ENCODE data around the gene CEBPB. TPM values are rescaled to one million over a fixed set of nuclear protein-coding genes. Genes with fewer than 3 reads are reported as not detected.
"Not testable (repeated sequence)": the region's sequence is repeated elsewhere in the genome, so short reads cannot be mapped to it uniquely, and the experiment has no call there.

Gene CEBPB
- total and polyA plus RNA-seq, 4 donors: 5.3 to 8.3 (median 5.5) TPM

- H3K4me3 ChIP-seq (ENCODE audit: low read depth, low read length): no peak overlapping the region
- H3K9me3 ChIP-seq (ENCODE audit: control insufficient read depth, insufficient read depth, low read length): no peaks in the 10 kb centered on the region
- H3K27me3 ChIP-seq (ENCODE audit: control insufficient read depth, insufficient read depth, low read length): no peaks in the 10 kb centered on the region
- peaks cover 41% of the 10 kb centered on the region for H3K36me3 ChIP-seq (ENCODE audit: control insufficient read depth, insufficient read depth, low read length)
- H3K27ac ChIP-seq (ENCODE audit: low read depth, low read length): no peak overlapping the region
- 82% methylated on average over 14 of the region's 16 CpGs for WGBS (ENCODE audit: insufficient coverage)
- peaks cover 28% of the 10 kb centered on the region for H3K4me1 ChIP-seq (ENCODE audit: control insufficient read depth, insufficient read depth, low read length)
- DNase-seq (ENCODE audit: low read depth in 4 of 6, low spot score in 6 of 6): no peak
Observed at GRCh38 chr20:50149481-50150254, 41.0 kb upstream of the CEBPB start.

DNA sequence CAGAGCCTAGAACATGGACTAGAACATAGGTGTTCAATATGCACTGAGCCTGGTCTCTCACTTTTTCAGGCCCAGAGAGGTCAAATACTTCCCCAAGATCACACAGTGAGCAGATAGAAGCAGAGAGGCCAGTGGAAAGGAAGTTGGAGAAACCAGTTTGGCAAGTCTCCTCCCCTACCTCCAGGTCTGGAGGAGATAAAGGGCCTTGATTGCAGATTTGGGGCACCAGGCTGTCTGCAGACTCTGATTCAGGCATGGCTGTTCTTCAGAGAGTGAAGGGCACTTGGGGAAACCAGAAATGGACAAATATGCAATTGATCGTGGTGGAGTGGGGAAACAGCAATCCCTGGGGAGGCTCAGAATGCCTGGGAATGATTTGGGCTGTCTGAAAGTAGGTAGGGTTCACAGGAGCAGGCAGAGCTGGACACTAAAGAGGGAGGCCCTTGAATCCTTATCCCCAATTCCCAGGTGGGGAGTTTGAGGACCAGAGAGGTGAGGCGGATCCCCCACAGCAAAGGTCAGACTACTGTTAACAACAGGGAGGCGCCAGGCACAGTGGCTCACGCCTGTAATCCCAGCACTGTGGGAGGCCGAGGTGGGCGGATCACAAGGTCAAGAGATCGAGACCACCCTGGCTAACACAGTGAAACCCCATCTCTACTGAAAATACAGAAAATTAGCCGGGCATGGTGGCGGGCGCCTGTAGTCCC, 39.4 kb upstream of the CEBPB start:
- Histone ChIP-seq H3K9me3 (ENCODE audit: control insufficient read depth, insufficient read depth, low read length) (no peaks in the 10 kb centered on the region), H3K36me3 (ENCODE audit: control insufficient read depth, insufficient read depth, low read length) (peaks cover 38% of the 10 kb centered on the region), H3K4me3 (ENCODE audit: low read depth, low read length) (no peak overlapping the region), H3K27me3 (ENCODE audit: control insufficient read depth, insufficient read depth, low read length) (no peaks in the 10 kb centered on the region), H3K27ac (ENCODE audit: low read depth, low read length) (no peak overlapping the region), H3K4me1 (ENCODE audit: control insufficient read depth, insufficient read depth, low read length) (peaks cover 28% of the 10 kb centered on the region)
- no peak for DNase-seq (ENCODE audit: low read depth in 4 of 6, low spot score in 6 of 6)
- 83% methylated on average over 4 of the region's 10 CpGs for WGBS (ENCODE audit: insufficient coverage)

DNA sequence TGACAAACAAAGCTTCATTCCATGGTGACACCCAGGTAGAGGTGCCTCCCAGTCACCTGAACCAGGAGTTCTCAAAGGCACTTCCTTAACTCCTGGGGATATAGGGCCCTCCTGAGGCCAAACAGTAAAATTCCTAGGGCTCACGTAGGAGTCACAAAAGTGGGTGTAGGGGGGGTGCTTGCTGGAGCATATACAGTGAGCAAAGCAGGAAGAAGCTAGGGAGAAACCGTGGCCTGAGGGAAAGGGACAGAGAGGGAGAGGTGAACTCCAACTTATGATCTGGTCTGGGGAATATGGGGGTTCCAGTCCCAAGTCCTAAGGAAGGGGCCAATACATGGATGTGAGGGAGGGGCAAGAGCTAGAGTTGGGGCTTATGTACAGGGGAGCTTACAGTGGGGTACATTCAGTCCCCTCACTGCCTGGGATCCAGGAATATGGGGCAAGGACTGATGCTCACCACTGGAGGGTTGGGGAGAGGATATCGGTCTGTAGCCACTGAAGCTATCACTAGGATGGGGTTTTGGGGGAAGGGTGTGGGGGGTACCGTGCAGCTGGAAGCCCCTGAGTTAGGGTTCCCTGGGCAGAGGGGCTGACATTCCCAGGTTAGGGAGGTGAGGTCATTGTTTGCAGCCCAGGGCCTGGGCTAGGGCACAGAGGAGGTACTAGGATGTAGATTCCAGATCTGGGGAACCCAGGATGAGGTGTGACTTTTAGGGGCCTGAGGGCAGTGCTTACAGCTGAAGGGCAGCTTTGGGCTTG, 38.1 kb upstream of the CEBPB start:
- H3K27ac ChIP-seq (ENCODE audit: low read depth, low read length): no peak overlapping the region

GRCh38 chr20:50153153-50153499, 37.5 kb upstream of the CEBPB start:
- WGBS (ENCODE audit: insufficient coverage): under 1% methylated on average over 18 of the region's 18 CpGs
- Histone ChIP-seq H3K36me3 (ENCODE audit: control insufficient read depth, insufficient read depth, low read length) (peaks cover 29% of the 10 kb centered on the region), H3K4me1 (ENCODE audit: control insufficient read depth, insufficient read depth, low read length) (peaks cover 28% of the 10 kb centered on the region), H3K27me3 (ENCODE audit: control insufficient read depth, insufficient read depth, low read length) (no peaks in the 10 kb centered on the region), H3K4me3 (ENCODE audit: low read depth, low read length) (peak overlapping the region; percentile 89), H3K27ac (ENCODE audit: low read depth, low read length) (peak overlapping the region; percentile 40), H3K9me3 (ENCODE audit: control insufficient read depth, insufficient read depth, low read length) (no peaks in the 10 kb centered on the region)
- peak in 1 of 6 donors; percentile 7 for DNase-seq (ENCODE audit: low read depth in 4 of 6, low spot score in 6 of 6)

More for the DNA sequence above, 38.1 kb upstream of the CEBPB start:
- no peaks in the 10 kb centered on the region for H3K27me3 ChIP-seq (ENCODE audit: control insufficient read depth, insufficient read depth, low read length)
- no peaks in the 10 kb centered on the region for H3K9me3 ChIP-seq (ENCODE audit: control insufficient read depth, insufficient read depth, low read length)
- peak overlapping the region; percentile 89 for H3K4me3 ChIP-seq (ENCODE audit: low read depth, low read length)
- WGBS (ENCODE audit: insufficient coverage): 56% methylated on average over 4 of the region's 4 CpGs
- H3K36me3 ChIP-seq (ENCODE audit: control insufficient read depth, insufficient read depth, low read length): peaks cover 35% of the 10 kb centered on the region
- DNase-seq (ENCODE audit: low read depth in 4 of 6, low spot score in 6 of 6): no peak
- H3K4me1 ChIP-seq (ENCODE audit: control insufficient read depth, insufficient read depth, low read length): peaks cover 28% of the 10 kb centered on the region

- 2% methylated on average over 99 of the region's 99 CpGs for WGBS (ENCODE audit: insufficient coverage)
Observed at GRCh38 chr20:50153500-50154377, 36.9 kb upstream of the CEBPB start, which contains the start of gene PEDS1. Gene PEDS1 (minus strand): TSS chr20:50153723. CDS start chr20:50153637, 86 bp downstream.

DNA sequence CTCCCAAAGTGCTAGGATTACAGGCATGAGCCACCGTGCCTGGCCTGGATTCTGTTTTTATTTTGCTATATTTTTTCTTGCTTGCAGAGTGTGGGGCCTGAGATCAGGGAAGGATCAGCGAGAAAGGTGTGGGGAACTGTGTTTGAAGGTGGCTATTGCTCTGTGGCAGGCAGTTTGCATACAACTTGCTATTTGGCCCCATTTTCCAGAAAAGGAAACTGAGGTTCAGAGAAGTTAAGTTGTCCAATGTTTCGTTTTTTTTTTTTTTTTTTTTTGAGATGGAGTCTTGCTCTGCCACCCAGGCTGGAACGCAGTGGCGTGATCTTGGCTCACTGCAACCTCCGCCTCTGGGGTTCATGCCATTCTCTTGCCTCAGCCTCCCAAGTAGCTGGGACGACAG, 29.1 kb upstream of the CEBPB start:
- not testable (repeated sequence) for H3K4me3 ChIP-seq (ENCODE audit: low read depth, low read length); H3K9me3 ChIP-seq (ENCODE audit: control insufficient read depth, insufficient read depth, low read length); H3K27me3 ChIP-seq (ENCODE audit: control insufficient read depth, insufficient read depth, low read length); H3K4me1 ChIP-seq (ENCODE audit: control insufficient read depth, insufficient read depth, low read length); DNase-seq (ENCODE audit: low read depth in 4 of 6, low spot score in 6 of 6); H3K36me3 ChIP-seq (ENCODE audit: control insufficient read depth, insufficient read depth, low read length); H3K27ac ChIP-seq (ENCODE audit: low read depth, low read length)
- WGBS (ENCODE audit: insufficient coverage): 94% methylated on average over 5 of the region's 7 CpGs

More at GRCh38 chr20:50153500-50154377, 36.9 kb upstream of the CEBPB start, which contains the start of gene PEDS1:
- Histone ChIP-seq H3K4me1 (ENCODE audit: control insufficient read depth, insufficient read depth, low read length) (peaks cover 28% of the 10 kb centered on the region), H3K4me3 (ENCODE audit: low read depth, low read length) (peak within 1 kb of the TSS; percentile 89), H3K9me3 (ENCODE audit: control insufficient read depth, insufficient read depth, low read length) (no peaks in the 10 kb centered on the region), H3K27ac (ENCODE audit: low read depth, low read length) (peak within 1 kb of the TSS; percentile 86), H3K27me3 (ENCODE audit: control insufficient read depth, insufficient read depth, low read length) (no peaks in the 10 kb centered on the region), H3K36me3 (ENCODE audit: control insufficient read depth, insufficient read depth, low read length) (peaks cover 23% of the 10 kb centered on the region)
- DNase-seq (ENCODE audit: low read depth in 4 of 6, low spot score in 6 of 6): peak in 5 of 6 donors; percentile 78 to 97 (median 84)

DNA sequence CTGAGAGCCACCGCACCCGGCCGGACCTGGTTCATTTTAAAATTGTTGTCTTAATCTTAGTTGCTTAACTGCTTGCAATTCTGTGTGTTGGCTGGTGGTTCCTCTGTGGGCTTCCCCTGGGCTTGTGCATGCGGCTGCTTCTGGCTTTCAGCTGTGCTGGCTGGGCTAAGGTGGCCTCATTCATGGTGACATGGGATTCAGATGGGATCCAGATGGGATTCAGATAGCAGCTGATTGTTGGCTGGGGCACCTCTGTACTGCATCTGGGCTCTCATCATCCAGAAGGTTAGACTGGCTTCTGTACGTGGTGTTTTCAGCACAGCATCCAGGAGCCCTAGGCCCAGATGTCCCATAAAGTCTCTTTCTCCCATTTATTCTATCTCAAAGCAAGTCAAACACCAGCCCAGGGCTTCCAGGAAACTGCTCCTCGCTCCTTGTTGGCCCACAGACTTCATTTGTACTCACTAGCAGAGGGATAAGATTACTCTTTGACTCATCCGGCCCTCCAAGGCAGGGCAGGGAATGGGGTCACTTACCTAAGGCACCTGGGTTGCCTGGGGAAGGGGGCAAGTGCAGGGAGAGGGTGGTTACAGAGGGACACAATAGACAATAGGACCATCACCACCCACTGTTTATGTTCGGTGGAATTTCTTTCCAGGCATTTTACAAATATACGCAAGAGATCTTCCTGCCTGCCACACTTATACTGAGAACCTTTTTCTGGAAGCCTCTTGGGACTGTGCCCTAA, 26.9 kb upstream of the CEBPB start:
- Histone ChIP-seq H3K36me3 (ENCODE audit: control insufficient read depth, insufficient read depth, low read length) (no peaks in the 10 kb centered on the region), H3K27me3 (ENCODE audit: control insufficient read depth, insufficient read depth, low read length) (no peaks in the 10 kb centered on the region), H3K27ac (ENCODE audit: low read depth, low read length) (no peak overlapping the region), H3K9me3 (ENCODE audit: control insufficient read depth, insufficient read depth, low read length) (no peaks in the 10 kb centered on the region), H3K4me1 (ENCODE audit: control insufficient read depth, insufficient read depth, low read length) (peaks cover 13% of the 10 kb centered on the region), H3K4me3 (ENCODE audit: low read depth, low read length) (no peak overlapping the region)
- 80% methylated on average over 8 of the region's 9 CpGs for WGBS (ENCODE audit: insufficient coverage)
- DNase-seq (ENCODE audit: low read depth in 4 of 6, low spot score in 6 of 6): peak in 1 of 6 donors; percentile 31

DNA sequence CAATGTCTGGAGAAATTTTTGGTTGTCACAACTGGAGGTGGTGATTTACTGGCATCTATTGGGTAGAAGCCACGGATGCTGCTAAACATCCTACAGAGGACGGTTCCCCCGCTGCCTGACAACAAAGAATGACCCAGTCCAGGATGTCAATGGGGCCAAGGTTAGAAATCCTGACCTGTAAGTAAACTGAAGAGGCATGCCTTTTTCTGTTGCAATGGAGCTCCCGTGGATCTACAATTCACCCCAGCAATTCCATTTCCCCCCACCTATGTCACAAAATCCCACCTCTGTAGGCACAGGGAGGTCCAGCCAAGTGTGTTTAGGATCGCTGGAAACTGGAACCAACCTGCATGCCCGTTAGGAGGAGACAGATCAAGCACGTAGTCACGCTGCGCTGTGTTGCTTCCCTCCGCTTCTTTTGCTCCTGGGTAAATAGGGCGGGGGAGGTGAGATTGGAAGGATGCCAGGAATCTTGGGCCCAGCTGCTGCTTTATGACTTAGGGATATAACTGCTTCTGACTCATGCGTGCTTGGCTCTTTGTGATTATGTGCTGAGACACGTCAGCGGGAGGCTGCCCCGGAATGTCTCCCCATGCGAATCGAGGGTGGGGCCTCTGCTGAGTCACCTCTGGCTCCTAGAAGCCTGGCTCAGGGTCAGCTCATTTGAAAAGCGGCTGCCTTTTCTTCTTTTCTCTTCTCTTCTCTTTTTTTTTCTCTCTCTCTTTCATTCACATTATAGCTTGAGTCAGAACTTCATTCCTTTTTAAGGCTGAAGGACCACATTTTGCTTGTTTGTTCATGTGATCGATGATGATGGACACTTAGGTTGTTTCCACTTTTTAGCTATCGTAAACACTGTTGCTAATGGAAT, 24.7 kb upstream of the CEBPB start:
- 6% methylated on average over 17 of the region's 20 CpGs for WGBS (ENCODE audit: insufficient coverage)

More for the DNA sequence above, 24.7 kb upstream of the CEBPB start:
- Histone ChIP-seq H3K27ac (ENCODE audit: low read depth, low read length) (peak overlapping the region; percentile 82), H3K36me3 (ENCODE audit: control insufficient read depth, insufficient read depth, low read length) (no peaks in the 10 kb centered on the region), H3K27me3 (ENCODE audit: control insufficient read depth, insufficient read depth, low read length) (no peaks in the 10 kb centered on the region), H3K4me3 (ENCODE audit: low read depth, low read length) (peak overlapping the region; percentile 22), H3K9me3 (ENCODE audit: control insufficient read depth, insufficient read depth, low read length) (peaks cover 3% of the 10 kb centered on the region), H3K4me1 (ENCODE audit: control insufficient read depth, insufficient read depth, low read length) (peaks cover 13% of the 10 kb centered on the region)
- DNase-seq (ENCODE audit: low read depth in 4 of 6, low spot score in 6 of 6): peak in 3 of 6 donors; percentile 80 to 97 (median 95)

All from spinal cord (tissue), 10 donors.